HEK293T (cell line): Measurements from ENCODE around the gene SPRR4.

Source experiments
- CTBP1 ChIP-seq: fragments of 450-650 bp; IDR thresholded peaks from 2 replicates; pipeline ENCODE4 v1.6.1; 2016; ENCODE audit warnings: borderline replicate concordance
- ELF4 ChIP-seq: fragments of 450-650 bp; IDR thresholded peaks from 2 replicates; pipeline ENCODE4 v1.6.1; 2017; ENCODE audit warnings: antibody characterized with exemption
- FOXA1 ChIP-seq: fragments of 450-650 bp; IDR thresholded peaks from 2 replicates; pipeline ENCODE4 v1.6.1; 2016; ENCODE audit warnings: mild to moderate bottlenecking
- FOXK2 ChIP-seq: fragments of 450-650 bp; IDR thresholded peaks from 2 replicates; pipeline ENCODE4 v1.6.1; 2016; ENCODE audit warnings: mild to moderate bottlenecking
- FOXM1 ChIP-seq: fragments of 450-650 bp; IDR thresholded peaks from 2 replicates; pipeline ENCODE4 v1.6.1; 2017; ENCODE audit warnings: mild to moderate bottlenecking, borderline replicate concordance
- HDGF ChIP-seq: fragments of 450-650 bp; IDR thresholded peaks from 2 replicates; pipeline ENCODE4 v1.6.1; 2017; ENCODE audit warnings: antibody characterized with exemption, borderline replicate concordance
- NFRKB ChIP-seq: fragments of 450-650 bp; IDR thresholded peaks from 2 replicates; pipeline ENCODE4 v1.6.1; 2016; ENCODE audit warnings: mild to moderate bottlenecking, moderate library complexity
- SP1 ChIP-seq: fragments of 450-650 bp; IDR thresholded peaks from 2 replicates; pipeline ENCODE4 v1.6.1; 2017
- SUZ12 ChIP-seq: fragments of 450-650 bp; IDR thresholded peaks from 2 replicates; pipeline ENCODE4 v1.6.1; 2016; ENCODE audit warnings: mild to moderate bottlenecking
- TARDBP ChIP-seq: fragments of 450-650 bp; IDR thresholded peaks from 2 replicates; pipeline ENCODE4 v1.6.1; 2016

DNA sequence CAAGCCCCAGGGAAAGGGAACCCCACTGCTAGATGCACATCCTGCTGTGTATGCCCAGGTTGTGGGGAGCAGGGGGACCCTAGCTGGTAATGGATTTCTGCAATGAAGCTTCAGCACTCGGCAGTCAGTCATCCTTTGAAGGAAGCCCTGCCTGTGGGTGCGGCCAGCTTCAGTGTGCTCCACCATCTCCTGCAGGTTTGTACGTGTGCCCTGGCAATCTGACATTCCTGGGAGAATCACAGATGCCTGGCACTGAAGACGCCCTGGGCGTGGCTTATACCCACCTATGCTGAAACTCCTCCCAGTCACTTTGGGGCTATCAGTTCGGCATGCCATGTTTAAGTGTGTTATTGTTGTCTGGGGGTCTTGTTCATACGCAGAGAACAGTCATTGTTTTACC is 16.7 kb upstream of the SPRR4 start:
- TF ChIP-seq SP1 (no peak), CTBP1 (no peak), FOXA1 (no peak), SUZ12 (no peak), FOXK2 (no peak), ELF4 (no peak), NFRKB (no peak), TARDBP (no peak), FOXM1 (no peak), HDGF (no peak)
